HL-60 (cell line): ENCODE measurements around the gene SUCO.

Source experiments
- DNase-seq, 2 experiments: peaks; one replicate each; pipeline ENCODE4 v3.0.0-alpha.2; 2010 to 2020; ENCODE audit warnings: low read depth in 1 of 2, low spot score in 1 of 2
- H3K27ac ChIP-seq: fragments of 250-450 bp; sonication (Bioruptor Pico); replicated peaks from 2 replicates; pipeline ENCODE4 v1.5.1; 2020; ENCODE audit warnings: mild to moderate bottlenecking, moderate library complexity
- H3K27me3 ChIP-seq: fragments of 250-450 bp; sonication (Bioruptor Pico); 2 replicates; pipeline ENCODE4 v1.5.1; 2021; ENCODE audit warnings: mild to moderate bottlenecking, moderate library complexity; ENCODE audit not compliant: insufficient read depth, poor library complexity, severe bottlenecking
- H3K4me3 ChIP-seq: replicated peaks from 2 replicates; pipeline ENCODE4 v1.5.1; 2011; ENCODE audit warnings: mild to moderate bottlenecking, control low read depth, low read length; ENCODE audit not compliant: insufficient read depth
- CTCF ChIP-seq: IDR thresholded peaks from one replicate; pipeline ENCODE4 v1.5.1; 2011; ENCODE audit warnings: low read length, control low read depth, inconsistent platforms; ENCODE audit not compliant: insufficient read depth
- GABPA ChIP-seq: IDR thresholded peaks from 2 replicates; pipeline ENCODE4 v1.6.1; 2012; ENCODE audit warnings: low read depth
- POLR2AphosphoS5 ChIP-seq: IDR thresholded peaks from 2 replicates; pipeline ENCODE4 v1.6.1; 2012; ENCODE audit warnings: low read depth
- REST ChIP-seq: IDR thresholded peaks from 2 replicates; pipeline ENCODE4 v1.6.1; 2012; ENCODE audit warnings: low read depth; ENCODE audit not compliant: insufficient replicate concordance
- SPI1 ChIP-seq: IDR thresholded peaks from 2 replicates; pipeline ENCODE4 v1.6.1; 2012; ENCODE audit warnings: low read depth, mild to moderate bottlenecking, borderline replicate concordance

Gene SUCO

GRCh38 chr1:172581273-172581672 lies 48.3 kb downstream of the SUCO start:
- no peak overlapping the region for H3K27ac ChIP-seq

GRCh38 chr1:172581779-172582178 lies 48.8 kb downstream of the SUCO start:
- DNase-seq = no peak
- no peak for TF ChIP-seq CTCF
- no peak for TF ChIP-seq POLR2AphosphoS5
- no peak for TF ChIP-seq SPI1
- no peak for TF ChIP-seq REST
- TF ChIP-seq GABPA = no peak
- no peaks in the 10 kb centered on the region for H3K27me3 ChIP-seq
- H3K27ac ChIP-seq = no peak overlapping the region
- H3K4me3 ChIP-seq = no peak overlapping the region

More at GRCh38 chr1:172581273-172581672, 48.3 kb downstream of the SUCO start:
- no peak for TF ChIP-seq GABPA
- no peak for DNase-seq
- Histone ChIP-seq H3K27me3 (no peaks in the 10 kb centered on the region), H3K4me3 (no peak overlapping the region)

- no peak for TF ChIP-seq CTCF
- TF ChIP-seq REST = no peak
- no peak for TF ChIP-seq SPI1
- TF ChIP-seq POLR2AphosphoS5 = no peak
- no peak for TF ChIP-seq GABPA
- DNase-seq = no peak
- no peaks in the 10 kb centered on the region for H3K27me3 ChIP-seq
- no peak overlapping the region for H3K4me3 ChIP-seq
- no peak overlapping the region for H3K27ac ChIP-seq
Observed at GRCh38 chr1:172582889-172583288, 49.9 kb downstream of the SUCO start.

DNA sequence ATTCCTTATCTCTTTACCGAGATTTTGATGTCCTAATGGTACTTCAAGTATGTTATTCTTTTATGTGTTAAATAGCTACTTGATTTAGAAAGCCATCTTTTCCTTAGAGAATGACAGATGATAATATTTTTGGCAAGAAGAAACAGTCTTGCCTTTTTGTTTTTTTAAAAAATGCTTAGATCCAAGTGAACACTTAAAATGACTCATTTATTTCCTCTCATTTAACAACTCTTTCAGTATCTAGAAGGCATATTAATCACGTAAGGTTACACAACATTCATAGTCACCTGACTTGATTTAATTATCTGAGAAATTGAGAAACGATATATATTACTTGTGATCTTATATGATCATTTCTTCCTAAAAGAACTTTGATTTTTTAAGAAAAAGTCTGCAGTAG lies 52.4 kb downstream of the SUCO start:
- H3K4me3 ChIP-seq = no peak overlapping the region
- H3K27me3 ChIP-seq = no peaks in the 10 kb centered on the region
- TF ChIP-seq CTCF (no peak), GABPA (no peak), REST (no peak), SPI1 (no peak), POLR2AphosphoS5 (no peak)
- H3K27ac ChIP-seq = no peak overlapping the region
- DNase-seq = no peak
